Activated gamma-delta T cell treated with Interleukin-2 at 50 U/mL for 16 hours (primary cell): ENCODE data around the gene EFNA4.
"Not testable (repeated sequence)": the region's sequence is repeated elsewhere in the genome, so short reads cannot be mapped to it uniquely, and the experiment has no call there.

Source experiments
- DNase-seq: peaks from one replicate; pipeline ENCODE4 v3.0.0-alpha.2; 2020

Gene EFNA4

GRCh38 chr1:155091071-155092051, 27.8 kb downstream of the EFNA4 start:
- DNase-seq = peak; percentile 79

GRCh38 chr1:155092131-155092530, 28.6 kb downstream of the EFNA4 start:
- DNase-seq = no peak

DNA sequence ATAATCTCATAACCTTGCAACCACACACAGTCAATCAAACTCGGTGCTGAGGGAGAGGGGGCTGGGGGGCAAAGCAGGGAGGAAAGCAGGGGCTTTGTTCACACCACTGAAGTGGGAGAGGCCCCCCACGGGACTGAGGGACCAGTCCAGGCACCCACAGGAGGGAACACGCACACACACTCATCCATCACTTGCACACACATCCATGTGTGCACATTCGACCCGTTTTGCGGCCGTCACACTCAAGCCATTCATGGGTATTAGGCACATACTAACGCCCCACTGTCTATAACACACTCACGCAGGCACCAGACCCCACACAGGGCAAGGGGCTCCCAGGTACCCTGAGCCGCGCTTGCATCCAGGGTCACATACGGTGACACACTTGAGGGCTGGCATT, 29.1 kb downstream of the EFNA4 start:
- no peak for DNase-seq

DNA sequence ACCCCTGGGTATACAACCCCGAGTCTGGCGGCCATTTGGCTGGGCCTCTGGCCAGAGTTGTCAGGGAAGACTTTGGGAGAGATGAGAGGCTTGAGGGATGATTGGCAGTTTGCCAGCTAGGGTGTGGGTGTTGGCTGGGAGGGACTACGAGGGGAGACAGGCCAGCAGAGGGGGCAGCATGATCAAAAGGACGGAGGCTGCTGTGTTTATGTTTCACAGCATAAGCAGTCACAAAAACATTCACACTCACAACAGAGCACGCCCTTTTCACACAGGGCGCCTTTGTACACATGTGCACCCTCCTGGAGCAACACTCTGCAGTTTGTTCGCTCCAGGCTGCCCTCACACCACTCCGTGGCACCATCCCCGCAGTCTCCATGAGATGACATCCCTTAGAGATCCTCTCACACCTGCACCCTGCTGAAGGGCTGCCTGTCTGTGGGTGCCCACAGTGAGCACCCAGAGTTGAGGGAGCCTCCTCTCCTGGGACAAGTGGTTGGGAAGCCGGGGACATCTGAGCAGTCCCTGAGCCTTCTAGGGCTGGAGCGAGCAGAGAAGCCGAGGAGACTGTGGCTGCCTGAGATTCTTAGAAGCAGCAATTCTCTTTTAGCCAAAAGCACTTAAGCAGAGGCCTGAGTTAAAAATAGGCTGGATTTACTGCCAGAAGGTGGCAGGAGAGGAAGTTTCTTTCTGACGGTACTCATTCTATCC, 30.5 kb downstream of the EFNA4 start:
- DNase-seq = no peak

- DNase-seq = no peak
Observed at GRCh38 chr1:155094622-155094948, 31.0 kb downstream of the EFNA4 start.

DNA sequence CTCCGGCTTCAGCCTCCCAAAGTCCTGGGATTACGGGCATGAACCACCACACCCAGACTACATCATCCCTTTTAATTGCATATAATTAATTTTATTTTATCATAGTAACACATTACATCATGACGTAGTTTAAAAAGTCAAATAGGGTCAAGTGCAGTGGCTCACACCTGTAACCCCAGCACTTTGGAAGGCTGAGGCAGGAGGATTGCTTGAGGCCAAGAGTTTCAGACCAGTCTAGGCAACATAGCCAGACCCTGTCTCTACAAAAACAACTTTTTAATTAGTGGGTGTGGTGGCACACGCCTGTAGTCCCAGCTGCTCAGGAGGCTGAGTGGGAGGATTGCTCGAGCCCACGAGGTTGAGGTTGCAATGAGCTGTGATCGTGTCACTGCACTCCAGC, 35.8 kb downstream of the EFNA4 start:
- no peak for DNase-seq

DNA sequence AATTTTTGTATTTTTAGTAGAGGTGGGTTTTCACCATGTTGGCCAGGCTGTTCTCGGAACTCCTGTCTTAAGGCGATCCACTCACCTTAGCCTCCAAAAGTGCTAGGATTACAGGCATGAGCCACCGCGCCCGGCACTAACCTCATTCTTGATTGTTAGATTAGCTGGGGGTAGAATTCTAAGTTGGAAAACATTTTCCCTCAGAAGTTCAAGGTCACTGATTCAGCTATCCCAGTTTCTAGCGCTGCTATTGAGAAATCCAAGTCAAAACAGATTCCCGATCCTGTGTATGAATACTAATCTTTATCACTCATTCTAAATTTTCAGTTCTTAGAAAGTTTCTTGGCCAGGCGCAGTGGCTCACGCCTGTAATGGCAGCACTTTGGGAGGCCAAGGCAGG, 39.8 kb downstream of the EFNA4 start:
- no peak for DNase-seq

- DNase-seq = no peak
Observed at GRCh38 chr1:155104605-155105534, 41.3 kb downstream of the EFNA4 start.

GRCh38 chr1:155105604-155106011, 42.1 kb downstream of the EFNA4 start:
- DNase-seq = no peak

DNA sequence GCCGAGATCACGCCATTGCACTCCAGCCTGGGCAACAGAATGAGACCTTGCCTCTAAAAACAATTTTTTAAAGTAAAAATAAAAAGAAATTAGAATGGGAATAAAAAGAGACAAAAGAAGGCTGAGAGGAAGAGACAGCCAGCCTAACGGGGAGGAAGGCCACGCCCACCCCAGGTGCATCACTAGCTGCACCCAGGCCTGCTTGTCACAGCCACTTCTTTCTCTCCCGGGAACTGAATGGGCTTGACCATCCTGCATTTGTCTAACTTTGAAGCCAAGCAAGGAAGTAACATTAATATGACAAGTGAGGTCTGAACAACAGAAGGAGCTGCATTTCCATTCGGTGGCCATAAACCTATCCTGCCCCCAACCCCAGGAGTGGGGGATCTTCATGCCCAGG, 43.3 kb downstream of the EFNA4 start:
- DNase-seq = no peak

GRCh38 chr1:155107309-155108264, 44.0 kb downstream of the EFNA4 start:
- DNase-seq = no peak

- no peak for DNase-seq
Observed at GRCh38 chr1:155108296-155108695, 44.8 kb downstream of the EFNA4 start.

DNA sequence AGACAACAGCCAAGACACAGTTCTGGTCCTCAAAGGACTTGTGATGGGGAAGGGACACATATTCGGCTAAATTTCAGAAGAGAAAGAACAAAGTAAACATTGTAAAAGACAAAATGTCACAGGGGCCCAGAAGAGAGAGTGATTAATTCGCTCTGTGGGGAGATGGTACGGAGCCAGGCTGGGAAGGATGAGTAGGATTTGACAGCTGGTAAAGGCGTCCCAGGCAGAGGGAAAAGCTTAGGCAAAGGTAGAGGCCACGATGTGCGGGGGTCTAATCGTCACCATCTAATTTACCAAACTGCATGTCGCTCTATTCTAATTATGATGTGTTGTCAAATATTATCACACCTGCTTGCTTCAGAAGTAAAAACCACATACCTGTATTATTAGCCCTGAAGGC, 46.8 kb downstream of the EFNA4 start:
- no peak for DNase-seq

DNA sequence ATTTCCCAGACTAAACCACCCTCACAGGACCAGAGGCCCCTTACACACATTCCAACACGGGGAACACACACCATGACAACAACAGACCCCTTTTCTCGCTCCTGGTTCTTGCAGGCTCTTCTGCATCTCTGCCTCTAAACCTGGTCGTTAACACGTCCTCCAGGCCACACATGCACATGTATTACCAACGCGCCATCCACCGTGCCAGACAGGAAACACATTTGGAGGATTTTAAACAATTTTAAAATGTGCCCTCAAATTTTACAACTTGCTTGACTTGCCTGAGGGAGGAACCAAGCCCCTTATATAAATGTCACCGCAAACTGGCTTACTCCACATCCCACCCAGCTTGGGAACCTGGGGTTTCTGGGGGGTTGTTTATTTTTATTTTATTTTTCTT, 47.3 kb downstream of the EFNA4 start:
- no peak for DNase-seq

- DNase-seq = no peak
Observed at GRCh38 chr1:155113450-155113980, 50.0 kb downstream of the EFNA4 start.

DNA sequence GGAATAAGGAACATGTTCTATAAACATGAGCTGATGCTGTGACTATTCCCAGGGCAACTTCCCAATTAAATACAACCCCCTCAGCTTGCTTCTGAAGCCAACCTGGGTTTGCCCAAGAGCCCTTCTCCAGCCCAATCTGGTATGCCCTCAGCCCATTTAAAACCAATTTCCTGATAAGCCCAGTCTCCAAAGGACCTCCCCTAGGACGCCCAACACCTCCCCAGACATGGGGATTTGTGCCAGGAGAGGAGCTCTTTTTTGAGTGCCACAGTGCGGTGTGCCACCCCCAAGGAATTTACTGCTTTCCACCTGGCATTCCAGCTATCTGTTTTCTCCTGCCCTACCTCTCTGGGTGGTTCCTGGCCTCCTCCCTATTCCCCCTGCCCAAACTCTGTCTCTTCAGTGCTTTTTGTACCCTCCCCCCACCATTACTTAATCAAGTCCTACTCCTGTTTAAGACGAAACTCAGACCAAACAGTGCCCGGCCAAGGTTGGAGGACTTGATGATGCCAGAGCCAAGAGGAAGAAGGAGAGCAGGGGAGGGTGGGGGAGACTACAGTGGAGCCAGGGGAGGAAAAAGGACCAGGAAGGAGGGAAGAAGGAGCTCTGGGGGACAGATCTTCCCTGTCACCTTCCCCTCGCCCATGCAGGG, 52.7 kb downstream of the EFNA4 start:
- DNase-seq = no peak

- DNase-seq = no peak
Observed at GRCh38 chr1:155117610-155118009, 54.1 kb downstream of the EFNA4 start.

DNA sequence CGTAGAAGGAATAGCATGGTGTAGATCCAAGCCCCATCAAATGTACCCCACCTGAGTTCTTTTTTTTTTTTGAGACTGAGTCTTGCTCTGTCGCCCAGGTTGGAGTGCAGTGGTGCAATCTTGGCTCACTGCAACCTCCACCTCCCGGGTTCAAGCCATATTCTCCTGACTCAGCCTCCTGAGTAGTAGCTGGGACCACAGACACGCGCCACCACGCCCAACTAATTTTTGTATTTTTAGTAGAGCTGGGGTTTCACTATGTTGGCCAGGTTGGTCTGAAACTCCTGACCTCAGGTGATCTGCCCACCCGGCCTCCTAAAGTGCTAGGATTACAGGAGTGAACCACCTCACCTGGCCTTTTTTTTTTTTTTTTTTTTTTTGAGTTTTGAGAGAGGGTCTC, 54.5 kb downstream of the EFNA4 start:
- not testable (repeated sequence) for DNase-seq
